ENCODE results near the gene TUT7.

The TUT7 gene

DNA sequence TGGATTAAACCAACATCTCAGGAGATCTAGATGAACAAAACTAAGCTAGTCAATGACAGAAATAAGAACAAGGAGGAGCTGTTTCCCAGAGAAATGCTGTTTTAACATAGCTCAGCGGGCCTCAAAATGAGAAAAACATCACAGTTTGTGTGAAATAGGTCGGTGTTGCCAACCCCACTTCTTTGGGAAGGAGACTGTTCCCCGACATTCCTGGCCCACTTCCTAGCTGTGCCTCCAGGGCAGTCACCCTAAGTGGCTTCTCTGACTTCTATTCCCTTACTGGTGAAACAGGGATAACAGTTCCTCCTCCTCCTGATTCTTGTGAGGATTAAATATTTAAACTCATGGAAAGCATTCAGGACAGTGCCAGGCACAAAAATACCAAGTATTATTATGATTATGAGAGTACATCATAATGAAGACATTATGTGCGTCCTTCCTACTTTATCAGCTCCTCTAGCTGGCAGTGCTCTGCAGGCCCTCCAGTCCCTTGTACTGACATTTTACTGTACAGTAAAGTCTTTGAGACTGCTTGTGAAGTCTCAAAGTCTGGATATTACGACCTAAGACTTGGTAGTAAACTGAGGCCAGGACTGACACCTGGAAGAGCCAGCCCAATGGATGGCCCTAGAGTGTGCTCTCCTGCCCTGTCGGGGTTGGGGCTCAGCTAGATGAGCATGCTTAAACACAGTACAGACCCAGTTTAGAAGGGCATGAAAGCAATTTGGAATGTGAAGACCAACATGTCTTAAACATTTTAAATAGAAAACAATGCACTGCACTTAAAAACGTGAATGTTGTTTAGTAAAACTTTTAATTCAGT, 79.2 kb downstream of the TUT7 start:
- Mint-ChIP-seq H3K4me3 (no peak overlapping the region), H3K36me3 (peaks cover 23% of the 10 kb centered on the region), H3K9me3 (ENCODE audit: low read depth) (no peaks in the 10 kb centered on the region), H3K4me1 (ENCODE audit: low read depth) (peaks cover 37% of the 10 kb centered on the region), H3K27me3 (no peaks in the 10 kb centered on the region), H3K27ac (no peak overlapping the region)

- no peaks in the 10 kb centered on the region for H3K9me3 Mint-ChIP-seq (ENCODE audit: low read depth)
- peaks cover 19% of the 10 kb centered on the region for H3K4me1 Mint-ChIP-seq (ENCODE audit: low read depth)
- H3K27ac Mint-ChIP-seq: no peak overlapping the region
- H3K36me3 Mint-ChIP-seq: peaks cover 22% of the 10 kb centered on the region
- H3K27me3 Mint-ChIP-seq: no peaks in the 10 kb centered on the region
- no peak overlapping the region for H3K4me3 Mint-ChIP-seq
These were observed 82.0 kb downstream of the TUT7 start for GRCh38 chr9:86272221-86272620.

DNA sequence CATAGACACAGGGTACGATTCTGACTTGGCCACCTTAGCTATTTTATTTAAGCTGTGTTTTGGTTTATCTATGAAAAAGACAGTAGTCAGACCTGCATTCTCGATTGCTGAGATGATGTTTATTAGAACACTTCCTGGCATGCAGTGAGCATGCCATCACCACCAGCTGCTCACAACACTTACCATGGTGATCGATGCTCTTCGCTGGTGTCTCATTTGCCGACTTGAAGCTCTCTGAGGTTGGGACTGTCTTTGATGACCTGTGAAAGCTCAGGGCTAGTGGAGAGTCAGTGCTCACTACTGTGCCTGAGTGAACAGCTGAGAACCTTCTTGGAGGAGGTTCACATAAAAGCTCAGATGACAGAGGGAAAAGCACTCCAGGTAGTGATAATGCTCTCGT, 90.3 kb downstream of the TUT7 start:
- Mint-ChIP-seq H3K27me3 (no peaks in the 10 kb centered on the region), H3K36me3 (peaks cover 16% of the 10 kb centered on the region), H3K27ac (no peak overlapping the region), H3K4me1 (ENCODE audit: low read depth) (peaks cover 3% of the 10 kb centered on the region), H3K9me3 (ENCODE audit: low read depth) (no peaks in the 10 kb centered on the region), H3K4me3 (no peak overlapping the region)

GRCh38 chr9:86262492-86262891, 91.7 kb downstream of the TUT7 start:
- H3K27ac Mint-ChIP-seq: no peak overlapping the region
- H3K4me1 Mint-ChIP-seq (ENCODE audit: low read depth): peaks cover 1% of the 10 kb centered on the region
- H3K9me3 Mint-ChIP-seq (ENCODE audit: low read depth): no peaks in the 10 kb centered on the region
- H3K27me3 Mint-ChIP-seq: no peaks in the 10 kb centered on the region
- peaks cover 13% of the 10 kb centered on the region for H3K36me3 Mint-ChIP-seq
- no peak overlapping the region for H3K4me3 Mint-ChIP-seq

DNA sequence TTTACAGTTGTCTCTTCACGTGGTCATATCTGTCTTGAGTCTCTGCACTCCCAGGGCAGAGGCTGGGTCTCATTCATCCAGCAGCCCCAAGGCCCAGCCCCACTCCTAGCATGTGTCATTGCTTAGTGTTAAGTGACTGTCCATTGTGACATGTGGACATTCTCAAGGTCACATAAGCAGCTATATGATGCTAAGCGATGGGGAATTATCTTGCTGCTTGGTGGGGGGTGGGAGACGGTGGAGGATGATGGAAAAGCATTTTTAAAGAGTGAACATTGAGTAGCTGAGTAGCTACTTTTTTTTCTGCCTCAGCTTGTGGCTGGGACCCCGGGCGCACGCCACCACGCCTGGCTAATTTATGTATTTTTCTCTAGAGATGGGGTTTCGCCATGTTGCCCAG, 94.7 kb downstream of the TUT7 start, which contains the start of gene C9orf153:
TSS of gene C9orf153 (minus strand) at position 101 of the 400 bp plus-strand sequence. CDS start 30,054 bp downstream, outside the sequence.
- Mint-ChIP-seq H3K36me3 (peaks cover 13% of the 10 kb centered on the region), H3K4me3 (no peak within 1 kb of the TSS), H3K27ac (no peak within 1 kb of the TSS), H3K27me3 (no peaks in the 10 kb centered on the region), H3K4me1 (ENCODE audit: low read depth) (no peaks in the 10 kb centered on the region), H3K9me3 (ENCODE audit: low read depth) (no peaks in the 10 kb centered on the region)

DNA sequence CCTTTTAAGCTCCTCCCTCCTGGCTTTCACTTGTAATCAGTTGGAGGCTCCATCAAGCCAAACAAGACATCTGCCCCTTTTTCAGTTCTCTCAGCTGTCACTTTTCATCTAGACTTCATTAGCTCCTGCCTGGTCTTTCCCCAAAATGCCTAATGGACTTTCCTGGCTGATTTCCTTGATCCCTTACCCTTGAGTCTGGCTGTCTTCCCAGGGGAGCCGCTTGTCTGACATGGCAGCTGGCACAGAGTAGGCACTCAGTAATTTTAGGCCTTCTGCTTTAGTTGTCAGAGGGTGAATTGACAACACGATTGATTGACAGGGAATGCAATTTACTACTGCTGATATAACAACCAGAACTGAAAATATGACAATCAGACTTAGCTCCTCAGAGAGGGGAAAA, 96.8 kb downstream of the TUT7 start:
- Mint-ChIP-seq H3K36me3 (peaks cover 7% of the 10 kb centered on the region), H3K9me3 (ENCODE audit: low read depth) (no peaks in the 10 kb centered on the region), H3K27ac (no peak overlapping the region), H3K4me1 (ENCODE audit: low read depth) (no peaks in the 10 kb centered on the region), H3K27me3 (no peaks in the 10 kb centered on the region), H3K4me3 (no peak overlapping the region)

DNA sequence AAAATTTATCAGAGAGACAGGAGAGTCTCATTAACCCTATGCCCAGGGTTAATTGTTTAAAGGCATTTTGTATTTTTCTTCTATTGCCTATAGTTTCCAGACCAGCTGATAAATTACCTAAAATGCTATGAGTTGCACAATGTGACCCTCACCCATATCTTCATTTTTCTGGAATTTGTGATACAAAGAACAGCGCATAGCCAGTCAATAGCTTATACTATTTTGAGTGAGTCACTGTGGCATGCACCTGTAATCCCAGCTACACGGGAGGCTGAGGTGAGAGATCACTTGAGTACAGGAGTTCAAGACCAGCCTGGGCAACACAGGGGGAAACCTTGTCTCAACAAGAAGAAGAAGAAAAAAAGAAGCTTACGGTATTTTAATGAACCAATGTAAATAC, 97.6 kb downstream of the TUT7 start:
- H3K27me3 Mint-ChIP-seq: no peaks in the 10 kb centered on the region
- H3K36me3 Mint-ChIP-seq: peaks cover 7% of the 10 kb centered on the region
- no peak overlapping the region for H3K27ac Mint-ChIP-seq
- no peaks in the 10 kb centered on the region for H3K4me1 Mint-ChIP-seq (ENCODE audit: low read depth)
- no peaks in the 10 kb centered on the region for H3K9me3 Mint-ChIP-seq (ENCODE audit: low read depth)
- H3K4me3 Mint-ChIP-seq: no peak overlapping the region

- Mint-ChIP-seq H3K4me1 (ENCODE audit: low read depth) (no peaks in the 10 kb centered on the region), H3K9me3 (ENCODE audit: low read depth) (no peaks in the 10 kb centered on the region), H3K27me3 (no peaks in the 10 kb centered on the region), H3K27ac (no peak overlapping the region), H3K36me3 (peaks cover 12% of the 10 kb centered on the region), H3K4me3 (no peak overlapping the region)
These were observed 100.6 kb downstream of the TUT7 start for GRCh38 chr9:86253577-86253976.

- H3K4me1 Mint-ChIP-seq (ENCODE audit: low read depth): no peaks in the 10 kb centered on the region
- no peaks in the 10 kb centered on the region for H3K9me3 Mint-ChIP-seq (ENCODE audit: low read depth)
- H3K36me3 Mint-ChIP-seq: peaks cover 12% of the 10 kb centered on the region
- H3K4me3 Mint-ChIP-seq: no peak overlapping the region
- H3K27ac Mint-ChIP-seq: no peak overlapping the region
- no peaks in the 10 kb centered on the region for H3K27me3 Mint-ChIP-seq
These were observed 101.3 kb downstream of the TUT7 start for GRCh38 chr9:86252870-86253269.

GRCh38 chr9:86250123-86250522, 104.1 kb downstream of the TUT7 start:
- H3K27ac Mint-ChIP-seq: no peak overlapping the region
- peaks cover 11% of the 10 kb centered on the region for H3K36me3 Mint-ChIP-seq
- H3K4me3 Mint-ChIP-seq: no peak overlapping the region

GRCh38 chr9:86248746-86249145, 105.5 kb downstream of the TUT7 start:
- no peaks in the 10 kb centered on the region for H3K4me1 Mint-ChIP-seq (ENCODE audit: low read depth)
- H3K9me3 Mint-ChIP-seq (ENCODE audit: low read depth): no peaks in the 10 kb centered on the region
- no peaks in the 10 kb centered on the region for H3K27me3 Mint-ChIP-seq
- H3K27ac Mint-ChIP-seq: no peak overlapping the region
- H3K4me3 Mint-ChIP-seq: no peak overlapping the region
- peaks cover 7% of the 10 kb centered on the region for H3K36me3 Mint-ChIP-seq

More at GRCh38 chr9:86250123-86250522, 104.1 kb downstream of the TUT7 start:
- Mint-ChIP-seq H3K9me3 (ENCODE audit: low read depth) (no peaks in the 10 kb centered on the region), H3K4me1 (ENCODE audit: low read depth) (no peaks in the 10 kb centered on the region), H3K27me3 (no peaks in the 10 kb centered on the region)

DNA sequence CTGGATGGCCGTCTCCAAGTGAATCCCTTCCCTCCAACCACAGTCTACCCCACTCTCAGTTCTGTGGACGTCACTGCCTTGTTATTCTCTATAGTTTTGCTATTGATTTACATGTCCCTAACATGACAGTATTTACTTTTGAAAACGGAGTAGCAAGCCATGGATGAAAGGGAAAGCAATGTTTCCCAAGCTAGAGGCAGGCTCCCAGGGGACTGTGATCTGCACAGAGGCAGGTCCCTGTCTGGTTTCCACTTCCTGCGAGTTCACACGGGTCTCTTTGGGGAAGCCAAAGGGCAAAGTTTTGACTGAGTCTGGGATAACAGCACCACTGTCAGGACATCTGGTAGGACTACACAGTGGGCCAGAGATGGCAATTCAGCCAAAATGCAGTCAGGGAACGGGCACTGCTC, 107.5 kb downstream of the TUT7 start:
- no peak overlapping the region for H3K27ac Mint-ChIP-seq
- H3K4me3 Mint-ChIP-seq: no peak overlapping the region
- no peaks in the 10 kb centered on the region for H3K4me1 Mint-ChIP-seq (ENCODE audit: low read depth)
- H3K9me3 Mint-ChIP-seq (ENCODE audit: low read depth): no peaks in the 10 kb centered on the region
- peaks cover 7% of the 10 kb centered on the region for H3K36me3 Mint-ChIP-seq
- H3K27me3 Mint-ChIP-seq: no peaks in the 10 kb centered on the region

- H3K36me3 Mint-ChIP-seq: no peaks in the 10 kb centered on the region
- no peaks in the 10 kb centered on the region for H3K27me3 Mint-ChIP-seq
- no peaks in the 10 kb centered on the region for H3K9me3 Mint-ChIP-seq (ENCODE audit: low read depth)
- H3K4me3 Mint-ChIP-seq: no peak overlapping the region
- H3K4me1 Mint-ChIP-seq (ENCODE audit: low read depth): peaks cover 5% of the 10 kb centered on the region
- no peak overlapping the region for H3K27ac Mint-ChIP-seq
These were observed 112.1 kb downstream of the TUT7 start for GRCh38 chr9:86242071-86242470.

GRCh38 chr9:86241216-86241615, 113.0 kb downstream of the TUT7 start:
- no peaks in the 10 kb centered on the region for H3K9me3 Mint-ChIP-seq (ENCODE audit: low read depth)
- no peak overlapping the region for H3K27ac Mint-ChIP-seq
- no peak overlapping the region for H3K4me3 Mint-ChIP-seq
- H3K36me3 Mint-ChIP-seq: no peaks in the 10 kb centered on the region
- H3K4me1 Mint-ChIP-seq (ENCODE audit: low read depth): peaks cover 5% of the 10 kb centered on the region
- H3K27me3 Mint-ChIP-seq: no peaks in the 10 kb centered on the region

DNA sequence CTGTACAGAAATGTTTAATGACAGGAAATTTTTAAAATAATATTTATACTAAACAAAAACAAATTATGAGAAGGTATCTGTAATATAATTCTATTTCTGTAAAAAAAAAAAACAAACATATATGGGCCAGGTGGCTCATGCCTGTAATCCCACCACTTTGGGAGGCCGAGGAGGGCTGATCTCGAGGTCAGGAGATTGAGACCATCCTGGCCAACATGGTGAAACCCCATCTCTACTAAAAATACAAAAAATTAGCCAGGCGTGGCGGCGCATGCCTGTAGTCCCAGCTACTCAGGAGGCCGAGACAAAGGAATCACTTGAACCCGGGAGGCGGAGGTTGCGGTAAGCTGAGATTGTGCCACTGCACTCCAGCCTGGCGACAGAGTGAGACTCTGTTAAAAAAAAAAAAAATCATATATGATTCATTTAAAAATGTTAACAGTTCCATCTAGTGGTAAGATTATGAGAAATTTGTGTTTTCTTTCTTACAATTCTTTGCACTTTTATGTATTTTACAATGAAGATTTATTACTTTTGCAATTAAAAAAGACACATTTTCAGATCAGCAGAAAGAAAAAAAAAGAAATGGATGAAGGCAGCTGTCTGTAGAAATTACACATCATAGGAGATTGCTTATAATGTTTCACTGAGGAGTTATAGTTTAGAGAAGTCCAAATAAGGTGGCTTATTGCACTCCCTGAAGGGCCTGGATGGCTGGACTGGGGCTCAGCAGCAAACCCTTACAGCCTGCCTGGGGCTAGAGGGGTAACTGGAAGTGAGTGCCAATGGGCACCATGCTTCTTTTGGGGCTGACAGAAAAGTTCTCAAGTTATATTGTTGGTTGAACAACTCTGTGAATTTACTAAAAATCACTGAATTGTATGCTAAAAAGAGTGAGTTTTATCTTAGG, 115.1 kb downstream of the TUT7 start:
- H3K27ac Mint-ChIP-seq: no peak overlapping the region
- peaks cover 1% of the 10 kb centered on the region for H3K27me3 Mint-ChIP-seq
- peaks cover 4% of the 10 kb centered on the region for H3K36me3 Mint-ChIP-seq
- H3K4me3 Mint-ChIP-seq: no peak overlapping the region
- H3K9me3 Mint-ChIP-seq (ENCODE audit: low read depth): no peaks in the 10 kb centered on the region
- peaks cover 5% of the 10 kb centered on the region for H3K4me1 Mint-ChIP-seq (ENCODE audit: low read depth)

Data from activated naive CD8-positive, alpha-beta T cell (primary cell).